Type B pancreatic cell (in vitro differentiated cells): Measurements from ENCODE around the gene SLC14A1. TPM values are rescaled to one million over a fixed set of nuclear protein-coding genes. Genes with fewer than 3 reads are reported as not detected.

Experiments used
- DNase-seq: peaks from one replicate; pipeline ENCODE4 v3.0.0; 2021; ENCODE audit warnings: mixed read lengths; ENCODE audit not compliant: unreplicated experiment; ENCODE audit errors: extremely low spot score
- H3K27ac Mint-ChIP-seq: 2 replicates; pipeline ENCODE4 v1.8.0; 2021; ENCODE audit warnings: mild to moderate bottlenecking, mixed read lengths
- H3K27me3 Mint-ChIP-seq: 2 replicates; pipeline ENCODE4 v1.8.0; 2021; ENCODE audit warnings: mixed read lengths
- H3K36me3 Mint-ChIP-seq: 2 replicates; pipeline ENCODE4 v1.8.0; 2021; ENCODE audit warnings: mixed read lengths
- H3K4me1 Mint-ChIP-seq: one replicate; pipeline ENCODE4 v1.8.0; 2021; ENCODE audit warnings: mixed read lengths; ENCODE audit not compliant: unreplicated experiment
- H3K4me3 Mint-ChIP-seq: 2 replicates; pipeline ENCODE4 v1.8.0; 2021; ENCODE audit warnings: mild to moderate bottlenecking, mixed read lengths
- H3K9me3 Mint-ChIP-seq: 2 replicates; pipeline ENCODE4 v1.8.0; 2021; ENCODE audit warnings: mixed read lengths
- CTCF ChIP-seq: fragments of 200-600 bp; sonication (generic); conservative IDR thresholded peaks from 2 replicates; pipeline ENCODE4 v1.5.0; 2021; ENCODE audit warnings: antibody characterized with exemption, mild to moderate bottlenecking
- total RNA-seq: library from RNA; stranded (reverse); gene quantifications from 2 replicates; pipeline ENCODE4 v1.2.1, GENCODE V29; 2021; ENCODE audit warnings: low replicate concordance

Gene SLC14A1
- total RNA-seq, 1 donor from 2014 or later = 2.4 TPM

DNA sequence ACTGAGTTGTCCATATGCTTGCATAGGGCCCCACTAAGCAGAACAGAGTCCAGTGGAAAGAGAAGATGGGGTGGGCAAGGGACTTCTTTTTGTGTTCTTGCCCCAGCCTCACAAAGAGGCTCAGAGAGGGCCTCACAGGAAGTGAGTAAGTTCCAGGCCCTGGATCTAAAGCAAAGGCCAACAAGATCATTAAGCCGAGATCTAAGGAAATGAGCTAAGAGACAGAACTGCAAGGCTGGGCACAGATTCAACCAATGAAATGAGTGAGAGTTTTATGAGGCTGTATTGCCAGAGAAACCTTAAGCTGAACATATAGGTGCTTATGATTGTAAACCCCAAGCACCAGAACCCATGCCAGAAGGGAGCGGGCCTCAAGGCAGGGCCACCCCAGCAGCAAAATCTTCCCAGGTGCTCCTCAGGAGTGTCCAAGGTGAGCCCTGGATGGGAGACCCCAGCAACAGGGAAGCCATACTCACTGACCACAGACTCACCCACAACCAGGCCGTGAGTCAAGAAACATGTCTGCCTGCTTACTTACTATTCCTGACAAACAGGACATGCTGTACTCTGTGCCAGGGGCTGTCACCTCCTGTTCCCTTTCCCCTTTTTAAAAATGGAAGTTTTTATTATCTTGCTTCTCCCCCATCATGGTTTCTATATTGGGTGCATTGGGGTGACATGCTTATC lies 40.2 kb downstream of the SLC14A1 start:
- TF ChIP-seq CTCF = no peak
- DNase-seq = no peak
- Mint-ChIP-seq H3K27ac (no peak overlapping the region), H3K36me3 (no peaks in the 10 kb centered on the region), H3K4me3 (no peak overlapping the region), H3K4me1 (peaks cover 15% of the 10 kb centered on the region), H3K9me3 (no peaks in the 10 kb centered on the region), H3K27me3 (peaks cover 8% of the 10 kb centered on the region)

DNA sequence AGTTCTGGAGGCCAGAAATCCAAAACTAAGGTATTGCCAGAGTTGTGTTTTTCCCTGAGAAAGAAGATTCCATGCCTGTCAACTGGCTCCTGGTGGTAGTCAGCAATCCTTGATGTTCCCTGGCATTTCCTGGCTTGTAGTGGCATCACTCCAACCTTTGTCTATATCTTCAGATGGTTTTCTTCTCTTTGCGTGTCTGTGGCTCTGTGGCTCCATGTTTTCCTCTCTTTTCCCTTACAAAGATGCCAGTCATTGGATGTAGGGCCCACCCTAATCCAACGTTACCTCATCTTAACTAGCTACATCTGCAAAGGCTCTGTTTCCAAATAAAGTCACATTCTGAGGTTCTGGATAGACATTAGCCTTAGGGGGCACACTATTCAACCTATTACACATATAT lies 41.8 kb downstream of the SLC14A1 start:
- H3K27ac Mint-ChIP-seq = no peak overlapping the region
- peaks cover 8% of the 10 kb centered on the region for H3K9me3 Mint-ChIP-seq
- peaks cover 7% of the 10 kb centered on the region for H3K4me1 Mint-ChIP-seq

GRCh38 chr18:45771587-45772480 lies 47.9 kb downstream of the SLC14A1 start:
- TF ChIP-seq CTCF = no peak
- no peak for DNase-seq
- Mint-ChIP-seq H3K4me1 (no peaks in the 10 kb centered on the region), H3K36me3 (no peaks in the 10 kb centered on the region), H3K27me3 (peaks cover 50% of the 10 kb centered on the region), H3K4me3 (no peak overlapping the region), H3K9me3 (peaks cover 8% of the 10 kb centered on the region), H3K27ac (no peak overlapping the region)

More for the DNA sequence above, 41.8 kb downstream of the SLC14A1 start:
- Mint-ChIP-seq H3K27me3 (peaks cover 21% of the 10 kb centered on the region), H3K36me3 (no peaks in the 10 kb centered on the region), H3K4me3 (no peak overlapping the region)
- TF ChIP-seq CTCF = no peak
- DNase-seq = no peak

DNA sequence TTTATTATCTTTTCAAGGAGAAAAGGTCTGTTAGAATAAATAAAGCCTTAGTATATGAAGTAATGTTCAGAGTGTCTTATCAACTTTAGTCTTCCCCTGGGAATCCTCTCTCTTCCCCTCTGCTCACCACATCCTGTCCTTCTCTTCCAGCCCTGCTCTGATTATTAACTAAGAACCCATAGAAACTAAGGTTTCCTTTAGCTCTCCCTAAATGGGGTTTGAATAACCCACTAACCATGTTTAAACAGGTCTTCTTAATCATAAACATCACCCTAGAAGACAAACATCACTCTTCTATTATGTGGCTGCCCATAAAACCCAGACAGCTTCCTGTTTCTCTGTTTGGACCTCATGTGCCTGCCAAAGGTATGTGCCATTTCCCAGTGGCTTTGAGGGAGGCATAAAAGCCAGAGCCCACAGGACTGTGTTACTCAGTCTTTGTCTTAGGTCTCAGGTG lies 50.1 kb downstream of the SLC14A1 start:
- Mint-ChIP-seq H3K9me3 (peaks cover 8% of the 10 kb centered on the region), H3K27ac (no peak overlapping the region), H3K4me1 (no peaks in the 10 kb centered on the region), H3K27me3 (peaks cover 42% of the 10 kb centered on the region), H3K36me3 (no peaks in the 10 kb centered on the region), H3K4me3 (no peak overlapping the region)
- no peak for DNase-seq
- no peak for TF ChIP-seq CTCF

- H3K4me1 Mint-ChIP-seq = no peaks in the 10 kb centered on the region
- H3K4me3 Mint-ChIP-seq = peak overlapping the region; percentile 86
- peaks cover under 1% of the 10 kb centered on the region for H3K9me3 Mint-ChIP-seq
- peaks cover 31% of the 10 kb centered on the region for H3K27me3 Mint-ChIP-seq
- DNase-seq = no peak
- TF ChIP-seq CTCF = no peak
- H3K36me3 Mint-ChIP-seq = no peaks in the 10 kb centered on the region
- H3K27ac Mint-ChIP-seq = peak overlapping the region; percentile 76
Observed at GRCh38 chr18:45775241-45775676, 51.3 kb downstream of the SLC14A1 start.
